Activated CD8-positive, alpha-beta T cell treated with anti-CD3 and anti-CD28 coated beads, Interleukin-2, amount 10 ng/mL, durations not matched to agents 7 days and 5 days (primary cell): ENCODE data around the gene NCKAP5. TPM values are rescaled to one million over a fixed set of nuclear protein-coding genes. Genes with fewer than 3 reads are reported as not detected.

Source experiments
- ATAC-seq: fragments of 150-1000 bp; cut with Tn5 transposase; one replicate; pipeline ENCODE4 v1.10.0; 2021; ENCODE audit warnings: moderate library complexity
- CTCF ChIA-PET: fragments of 350-600 bp; sonication (Branson Sonifier 250); formaldehyde crosslinking; loops from one replicate; lab custom pipeline; 2021; ENCODE audit warnings: antibody characterized with exemption; lab: Charles Lee
- POLR2A ChIA-PET: fragments of 350-600 bp; sonication (Branson Sonifier 250); formaldehyde crosslinking; loops from one replicate; lab custom pipeline; 2021; ENCODE audit warnings: antibody characterized with exemption; lab: Charles Lee
- DNase-seq: peaks from one replicate; pipeline ENCODE4 v3.0.0-alpha.2; 2020
- H3K27ac Mint-ChIP-seq: one replicate; pipeline ENCODE4 v1.8.0; 2021; ENCODE audit warnings: mild to moderate bottlenecking, mixed read lengths
- H3K27me3 Mint-ChIP-seq: one replicate; pipeline ENCODE4 v1.8.0; 2021; ENCODE audit warnings: low read depth, mixed read lengths
- H3K36me3 Mint-ChIP-seq: one replicate; pipeline ENCODE4 v1.8.0; 2021; ENCODE audit warnings: low read depth, mixed read lengths
- H3K4me1 Mint-ChIP-seq: one replicate; pipeline ENCODE4 v1.8.0; 2021; ENCODE audit warnings: low read depth, mixed read lengths
- H3K4me3 Mint-ChIP-seq: one replicate; pipeline ENCODE4 v1.8.0; 2021; ENCODE audit warnings: mild to moderate bottlenecking, mixed read lengths
- H3K9me3 Mint-ChIP-seq: one replicate; pipeline ENCODE4 v1.8.0; 2022; ENCODE audit warnings: mixed read lengths; ENCODE audit not compliant: insufficient read depth
- total RNA-seq, 2 experiments: library from RNA; stranded (reverse); gene quantifications; one replicate each; pipeline ENCODE4 v1.2.3, GENCODE V29; 2021

NCKAP5 gene
- total RNA-seq, 2 experiments from 2014 or later = not detected

DNA sequence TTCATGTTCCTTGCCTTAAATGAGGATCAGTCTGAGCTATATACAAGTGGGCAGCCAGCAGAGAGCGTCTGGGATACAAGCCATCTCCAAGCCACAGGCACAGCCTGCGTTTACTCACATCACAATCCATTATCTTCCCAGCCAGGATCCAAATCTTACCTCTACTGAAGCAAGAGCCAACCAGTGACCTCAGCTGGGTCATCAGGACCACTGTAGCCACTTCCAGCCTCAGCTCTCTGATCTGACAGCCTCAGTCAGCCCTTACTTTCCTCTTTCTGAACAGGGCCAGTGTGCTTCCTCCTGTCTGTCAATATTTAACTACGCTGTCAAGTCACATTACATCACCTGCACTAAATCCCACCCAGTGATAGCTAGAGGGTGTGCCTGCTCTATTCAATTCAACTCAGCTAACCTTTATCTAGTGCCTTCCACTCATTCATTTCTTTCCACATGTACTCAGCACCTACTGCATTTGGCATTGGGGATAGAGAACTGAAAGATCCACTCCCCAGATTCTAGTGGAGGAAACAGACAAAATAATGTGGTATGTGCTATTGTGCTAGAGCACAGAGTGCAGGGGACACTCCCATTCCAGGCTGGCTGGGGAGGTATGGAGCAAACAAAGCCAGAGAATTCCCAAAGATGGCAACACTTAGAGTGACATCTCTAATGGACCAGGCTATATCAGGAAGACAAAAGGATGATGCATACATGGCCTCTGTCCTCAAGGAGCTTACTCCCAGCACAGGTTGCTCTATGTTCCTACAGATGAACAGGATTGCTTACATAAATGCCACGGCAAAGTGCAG is 146.5 kb downstream of the NCKAP5 start:
- H3K27me3 Mint-ChIP-seq = no peaks in the 10 kb centered on the region
- H3K4me1 Mint-ChIP-seq = no peaks in the 10 kb centered on the region
- ATAC-seq (no peak), DNase-seq (no peak)
- H3K27ac Mint-ChIP-seq = no peak overlapping the region
- ChIA-PET POLR2A (no interaction called here), CTCF (no interaction called here)
- no peaks in the 10 kb centered on the region for H3K36me3 Mint-ChIP-seq
- no peaks in the 10 kb centered on the region for H3K9me3 Mint-ChIP-seq
- H3K4me3 Mint-ChIP-seq = no peak overlapping the region

DNA sequence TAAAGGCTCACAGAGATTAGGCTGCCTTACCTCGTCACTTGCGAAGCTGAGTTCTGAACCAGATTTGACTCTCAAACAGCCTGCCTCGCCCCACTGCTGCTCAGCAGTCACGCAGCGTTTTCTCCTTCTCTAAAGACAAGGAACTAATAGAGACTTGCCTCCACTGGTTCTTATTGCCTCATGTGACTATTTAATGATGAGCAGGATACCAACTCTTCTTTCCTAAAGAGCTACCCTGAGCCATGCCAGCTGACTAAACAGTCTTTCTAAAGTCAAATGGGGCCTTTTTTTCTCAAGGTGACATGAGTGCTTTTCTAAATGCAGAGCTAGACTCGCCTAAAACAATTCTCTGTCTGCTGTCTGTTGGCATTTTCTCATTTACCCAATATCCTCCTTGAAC is 147.5 kb downstream of the NCKAP5 start:
- ATAC-seq = no peak
- H3K4me3 Mint-ChIP-seq = no peak overlapping the region
- H3K36me3 Mint-ChIP-seq = no peaks in the 10 kb centered on the region
- H3K9me3 Mint-ChIP-seq = no peaks in the 10 kb centered on the region
- H3K27ac Mint-ChIP-seq = no peak overlapping the region
- H3K4me1 Mint-ChIP-seq = no peaks in the 10 kb centered on the region
- H3K27me3 Mint-ChIP-seq = no peaks in the 10 kb centered on the region
- CTCF ChIA-PET = no interaction called here
- POLR2A ChIA-PET = no interaction called here
- DNase-seq = no peak

DNA sequence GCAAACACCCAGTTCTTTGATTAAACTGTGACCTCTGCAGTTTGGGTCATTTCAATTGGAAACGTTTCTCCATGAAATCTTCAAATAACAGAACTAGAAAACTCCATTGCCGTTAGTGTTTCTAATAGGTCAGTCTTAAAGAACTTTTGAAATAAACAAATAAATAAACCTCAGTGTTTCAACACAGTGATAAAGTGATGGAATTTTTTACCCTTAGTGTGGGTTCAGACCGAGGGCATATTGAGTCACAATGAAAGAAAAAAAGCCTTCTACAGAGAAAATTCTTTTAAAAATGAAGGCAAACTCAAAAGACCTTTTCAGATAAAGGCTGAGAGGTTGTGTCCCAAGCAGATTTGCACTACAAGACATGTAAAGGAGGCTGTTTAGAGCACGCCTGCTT is 149.6 kb downstream of the NCKAP5 start:
- Mint-ChIP-seq H3K27ac (no peak overlapping the region), H3K4me3 (no peak overlapping the region), H3K27me3 (no peaks in the 10 kb centered on the region), H3K4me1 (no peaks in the 10 kb centered on the region), H3K36me3 (no peaks in the 10 kb centered on the region), H3K9me3 (no peaks in the 10 kb centered on the region)
- ATAC-seq (no peak), DNase-seq (no peak)
- ChIA-PET POLR2A (no interaction called here), CTCF (no interaction called here)

DNA sequence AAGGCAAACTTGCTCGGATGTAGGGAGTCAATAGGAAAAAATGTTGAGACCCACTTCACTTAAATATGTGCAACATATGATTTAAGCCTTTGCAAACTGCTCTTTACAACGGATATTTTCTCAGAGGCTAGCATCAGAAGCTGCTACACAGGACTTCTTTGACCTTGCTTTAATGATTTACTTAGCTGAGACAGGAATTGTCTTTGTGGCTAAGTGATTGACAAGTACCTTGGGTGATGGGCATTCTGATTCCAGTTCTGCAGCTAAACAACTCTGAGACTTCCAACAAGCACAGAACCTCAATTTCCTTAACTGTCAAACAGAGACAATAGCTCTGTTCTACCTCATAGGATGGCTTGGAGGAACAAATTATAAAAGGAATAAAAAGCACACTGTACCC is 150.2 kb downstream of the NCKAP5 start:
- Mint-ChIP-seq H3K27me3 (no peaks in the 10 kb centered on the region), H3K36me3 (no peaks in the 10 kb centered on the region), H3K4me1 (no peaks in the 10 kb centered on the region), H3K4me3 (no peak overlapping the region), H3K27ac (no peak overlapping the region), H3K9me3 (no peaks in the 10 kb centered on the region)
- ChIA-PET POLR2A (no interaction called here), CTCF (no interaction called here)
- DNase-seq (no peak), ATAC-seq (no peak)

DNA sequence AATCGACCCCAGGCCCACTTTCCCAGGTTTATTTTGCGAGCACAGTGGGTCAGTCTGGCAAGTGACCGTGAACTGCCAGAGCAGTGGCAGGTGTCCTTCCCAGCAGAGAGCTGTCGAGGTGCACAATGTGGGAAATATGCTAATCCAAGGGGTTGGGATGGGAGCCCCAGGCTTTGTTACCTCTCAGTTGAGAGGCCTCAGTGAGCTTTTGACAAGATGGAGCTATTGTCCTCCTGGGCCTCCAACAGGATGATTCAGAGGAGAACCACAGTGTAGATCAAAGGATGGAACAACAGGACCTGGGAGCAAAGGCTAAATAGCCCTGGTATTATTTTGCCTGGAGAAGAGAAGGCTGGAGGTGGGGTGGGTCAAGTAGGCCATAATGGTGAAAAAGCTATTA is 150.8 kb downstream of the NCKAP5 start:
- Mint-ChIP-seq H3K9me3 (no peaks in the 10 kb centered on the region), H3K4me3 (no peak overlapping the region), H3K4me1 (no peaks in the 10 kb centered on the region), H3K36me3 (no peaks in the 10 kb centered on the region), H3K27me3 (no peaks in the 10 kb centered on the region), H3K27ac (no peak overlapping the region)
- ATAC-seq (no peak), DNase-seq (no peak)
- CTCF ChIA-PET = no interaction called here
- POLR2A ChIA-PET = no interaction called here

DNA sequence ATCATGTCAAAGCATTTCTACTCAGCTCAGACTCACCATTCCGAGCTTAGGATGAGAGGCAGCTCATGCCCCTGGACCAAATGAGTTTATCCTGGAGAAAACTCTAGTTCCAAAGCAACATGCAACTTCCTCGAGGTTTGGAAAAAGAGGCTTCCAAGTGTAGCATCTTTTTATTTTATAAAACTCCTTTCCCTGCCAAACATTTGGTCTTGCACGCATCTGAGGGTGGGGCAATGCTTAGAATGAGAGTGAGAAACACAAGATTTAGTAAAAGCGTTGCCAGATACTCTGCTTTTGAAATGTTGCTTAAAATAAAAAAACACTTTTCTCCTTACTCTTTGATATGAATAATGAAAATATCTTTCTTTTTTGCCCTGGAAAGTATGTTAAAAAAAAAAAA is 151.5 kb downstream of the NCKAP5 start:
- no peaks in the 10 kb centered on the region for H3K4me1 Mint-ChIP-seq
- no peaks in the 10 kb centered on the region for H3K9me3 Mint-ChIP-seq
- H3K27ac Mint-ChIP-seq = no peak overlapping the region
- no peaks in the 10 kb centered on the region for H3K27me3 Mint-ChIP-seq
- ChIA-PET CTCF (no interaction called here), POLR2A (no interaction called here)
- no peak overlapping the region for H3K4me3 Mint-ChIP-seq
- no peaks in the 10 kb centered on the region for H3K36me3 Mint-ChIP-seq
- DNase-seq (no peak), ATAC-seq (no peak)

DNA sequence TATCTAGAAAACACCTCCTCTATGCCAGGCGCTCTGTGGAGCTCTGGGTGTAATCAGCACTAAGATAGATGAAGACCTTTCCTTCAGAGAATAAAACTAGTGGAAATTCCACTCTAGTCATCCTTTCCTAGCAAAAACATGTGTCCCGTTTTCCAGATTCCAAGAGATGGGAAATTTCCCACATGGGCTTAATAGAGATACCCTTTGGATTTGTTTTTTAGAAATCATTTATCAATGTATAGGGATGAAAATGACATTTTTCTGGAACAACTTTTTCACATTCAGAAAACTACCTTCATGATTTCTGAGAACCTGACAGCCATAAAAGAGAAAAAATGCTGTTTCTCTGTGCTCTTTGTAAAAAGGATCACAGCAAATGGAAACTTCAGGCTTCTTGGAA is 152.1 kb downstream of the NCKAP5 start:
- ChIA-PET CTCF (no interaction called here), POLR2A (no interaction called here)
- Mint-ChIP-seq H3K27me3 (no peaks in the 10 kb centered on the region), H3K27ac (no peak overlapping the region), H3K4me3 (no peak overlapping the region), H3K4me1 (no peaks in the 10 kb centered on the region), H3K9me3 (no peaks in the 10 kb centered on the region), H3K36me3 (no peaks in the 10 kb centered on the region)
- ATAC-seq (no peak), DNase-seq (no peak)

DNA sequence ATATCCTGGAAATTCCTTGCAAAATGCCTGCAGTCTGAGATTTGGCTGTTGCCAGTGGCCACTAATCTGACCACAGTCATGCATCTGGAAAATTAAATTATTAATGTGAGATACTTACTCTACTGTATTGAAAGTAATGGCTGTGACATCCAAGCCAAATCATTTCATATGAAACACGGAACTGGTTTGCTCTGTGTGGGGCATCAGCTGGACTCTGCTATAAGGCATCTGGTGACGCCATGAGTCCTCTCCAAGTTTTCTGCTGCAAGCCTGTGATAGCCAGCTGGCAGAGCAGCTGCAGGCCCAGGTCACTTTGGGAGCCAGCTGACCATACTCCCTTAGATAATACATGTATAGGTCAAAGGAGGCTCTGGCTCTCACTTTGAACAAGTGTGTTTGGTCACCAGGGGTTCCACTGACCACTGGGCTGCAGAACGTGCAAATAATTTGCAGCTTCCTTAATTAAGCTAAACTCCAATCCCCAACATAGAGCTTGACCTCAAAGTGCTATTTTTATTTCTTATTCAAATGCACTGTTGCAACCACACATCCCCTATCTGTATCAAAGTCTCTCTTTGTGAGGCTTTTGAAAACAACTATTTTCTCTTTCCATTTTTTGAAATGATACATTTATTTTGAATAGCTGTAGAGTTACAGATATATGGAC is 152.9 kb downstream of the NCKAP5 start:
- POLR2A ChIA-PET = no interaction called here
- ATAC-seq = no peak

DNA sequence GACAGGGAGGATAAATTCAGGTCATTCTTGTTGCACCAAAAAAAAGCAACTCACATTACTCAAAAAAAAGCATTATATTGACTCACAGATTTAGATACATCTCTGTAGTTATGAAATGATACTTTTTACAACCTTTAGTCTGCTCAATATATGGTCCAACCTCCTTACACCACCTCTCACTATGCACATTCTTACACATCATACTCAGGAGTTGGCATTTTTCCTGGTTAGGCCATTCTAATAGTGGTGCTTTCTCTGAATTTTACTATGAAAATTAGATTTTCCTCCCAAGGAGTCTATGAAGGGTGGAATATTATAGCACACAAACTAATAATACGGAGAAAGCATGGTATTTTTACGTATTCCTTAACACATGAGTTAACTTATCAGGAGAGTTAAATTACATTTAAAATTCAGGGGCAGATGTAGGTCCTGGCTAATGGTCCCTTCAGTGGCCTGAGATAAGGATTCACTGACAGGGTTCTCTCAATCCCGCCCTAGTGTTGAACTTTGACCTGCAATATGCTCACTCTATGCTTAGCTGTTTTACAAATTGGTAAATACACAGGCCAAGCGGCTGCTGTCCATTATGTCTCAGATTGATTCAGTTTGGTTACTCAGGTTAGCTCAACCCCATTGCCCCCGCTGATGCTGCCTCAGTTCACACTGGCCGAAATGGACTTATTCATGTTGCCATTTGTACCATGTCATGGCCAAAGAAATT is 153.6 kb downstream of the NCKAP5 start:
- DNase-seq (no peak), ATAC-seq (no peak)
- H3K27me3 Mint-ChIP-seq = no peaks in the 10 kb centered on the region
- ChIA-PET CTCF (no interaction called here), POLR2A (no interaction called here)
- H3K36me3 Mint-ChIP-seq = no peaks in the 10 kb centered on the region
- H3K27ac Mint-ChIP-seq = no peak overlapping the region
- H3K4me3 Mint-ChIP-seq = no peak overlapping the region
- H3K9me3 Mint-ChIP-seq = no peaks in the 10 kb centered on the region
- H3K4me1 Mint-ChIP-seq = no peaks in the 10 kb centered on the region

More for the DNA sequence above, 152.9 kb downstream of the NCKAP5 start:
- H3K27me3 Mint-ChIP-seq = no peaks in the 10 kb centered on the region
- H3K27ac Mint-ChIP-seq = no peak overlapping the region
- no peak for DNase-seq
- CTCF ChIA-PET = no interaction called here
- H3K4me3 Mint-ChIP-seq = no peak overlapping the region
- H3K4me1 Mint-ChIP-seq = no peaks in the 10 kb centered on the region
- no peaks in the 10 kb centered on the region for H3K36me3 Mint-ChIP-seq
- H3K9me3 Mint-ChIP-seq = no peaks in the 10 kb centered on the region

DNA sequence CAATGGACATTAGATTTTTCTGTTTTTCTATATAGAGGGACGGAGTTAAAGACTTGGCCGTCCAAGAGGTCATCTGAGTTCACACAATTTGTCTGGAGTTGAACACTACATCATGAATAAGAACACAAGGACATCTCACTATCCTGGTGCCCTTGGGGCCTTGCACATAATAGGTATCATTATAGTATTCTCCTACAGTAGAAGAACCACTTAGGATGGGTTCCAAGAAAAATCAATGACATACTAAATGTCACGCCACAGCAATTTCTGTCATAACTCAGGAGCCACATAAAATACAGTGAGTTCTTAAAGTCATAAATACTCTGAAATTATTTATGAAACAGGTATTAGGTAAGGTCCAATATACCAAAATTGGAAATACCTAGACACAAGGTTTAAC is 154.4 kb downstream of the NCKAP5 start:
- DNase-seq (no peak), ATAC-seq (no peak)
- Mint-ChIP-seq H3K4me1 (no peaks in the 10 kb centered on the region), H3K36me3 (no peaks in the 10 kb centered on the region), H3K27ac (no peak overlapping the region), H3K27me3 (no peaks in the 10 kb centered on the region), H3K4me3 (no peak overlapping the region), H3K9me3 (no peaks in the 10 kb centered on the region)
- ChIA-PET CTCF (no interaction called here), POLR2A (no interaction called here)

DNA sequence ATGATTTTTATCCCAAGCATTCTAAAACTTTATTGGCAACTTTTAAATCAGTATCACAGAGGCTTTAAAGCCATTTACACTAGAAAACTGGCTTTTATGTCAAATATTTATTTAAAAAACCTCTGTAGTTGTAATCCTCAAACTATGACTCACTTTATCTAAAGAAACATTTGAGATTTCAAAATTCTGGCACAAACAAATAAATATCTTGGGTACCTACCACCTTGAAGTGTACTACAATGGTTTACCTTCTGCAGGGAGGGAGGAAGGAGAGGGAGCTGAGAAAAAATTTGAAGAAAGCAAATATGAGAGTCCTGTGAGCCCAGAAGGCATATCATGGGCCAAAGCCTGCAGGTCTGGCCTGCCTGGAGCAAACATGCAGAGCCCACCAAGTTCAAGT is 155.6 kb downstream of the NCKAP5 start:
- H3K27ac Mint-ChIP-seq = no peak overlapping the region
- H3K9me3 Mint-ChIP-seq = no peaks in the 10 kb centered on the region
- H3K4me3 Mint-ChIP-seq = no peak overlapping the region
- no peaks in the 10 kb centered on the region for H3K36me3 Mint-ChIP-seq
- no peaks in the 10 kb centered on the region for H3K27me3 Mint-ChIP-seq
- POLR2A ChIA-PET = no interaction called here
- CTCF ChIA-PET = no interaction called here
- no peaks in the 10 kb centered on the region for H3K4me1 Mint-ChIP-seq
- ATAC-seq (no peak), DNase-seq (no peak)

DNA sequence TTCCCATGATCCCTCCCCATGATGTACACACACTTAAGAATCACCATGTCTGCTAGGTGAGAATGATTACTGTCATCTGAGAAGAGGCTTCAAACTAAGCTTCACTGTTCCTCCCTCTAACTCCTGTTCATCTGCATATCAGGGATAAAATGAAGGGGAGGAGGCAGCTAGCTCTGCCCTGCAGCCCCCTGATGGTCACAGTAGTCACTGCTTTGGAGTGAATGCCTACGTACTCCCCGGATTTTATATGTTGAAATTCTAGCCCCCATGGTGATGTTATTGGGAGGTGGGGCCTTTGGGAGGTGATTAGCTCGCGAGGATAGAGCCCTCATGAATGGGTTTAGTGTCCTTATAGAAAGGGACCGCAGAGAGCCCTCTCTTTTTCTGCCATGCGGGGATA is 156.4 kb downstream of the NCKAP5 start:
- no peaks in the 10 kb centered on the region for H3K36me3 Mint-ChIP-seq
- no peak overlapping the region for H3K27ac Mint-ChIP-seq
- ChIA-PET CTCF (no interaction called here), POLR2A (no interaction called here)
- H3K4me3 Mint-ChIP-seq = no peak overlapping the region
- H3K27me3 Mint-ChIP-seq = no peaks in the 10 kb centered on the region
- ATAC-seq = no peak
- H3K9me3 Mint-ChIP-seq = no peaks in the 10 kb centered on the region
- H3K4me1 Mint-ChIP-seq = no peaks in the 10 kb centered on the region
- DNase-seq = no peak
